Ascending aorta (tissue), 2 donors: Measurements from ENCODE around the gene ADGRV1. TPM values are rescaled to one million over a fixed set of nuclear protein-coding genes. Genes with fewer than 3 reads are reported as not detected.

ENCODE experiments used
- DNase-seq, 2 donors: peaks; one replicate each; pipeline ENCODE4 v3.0.0-alpha.2; 2019; ENCODE audit warnings: low spot score in 2 of 2
- H3K27ac ChIP-seq, 2 donors: fragments of 200-600 bp; sonication (generic); one replicate each; pipeline ENCODE4 v1.5.1; 2016 to 2017; ENCODE audit warnings: mild to moderate bottlenecking in 1 of 2
- H3K27me3 ChIP-seq: fragments of 200-600 bp; sonication (generic); one replicate; pipeline ENCODE4 v1.5.1; 2017
- H3K36me3 ChIP-seq, 2 donors: fragments of 200-600 bp; sonication (generic); one replicate each; pipeline ENCODE4 v1.5.1; 2016
- H3K4me1 ChIP-seq, 2 donors: fragments of 200-600 bp; sonication (generic); one replicate each; pipeline ENCODE4 v1.5.1; 2016 to 2017; ENCODE audit warnings: mild to moderate bottlenecking in 1 of 2
- H3K4me3 ChIP-seq, 2 donors: fragments of 200-600 bp; sonication (generic); one replicate each; pipeline ENCODE4 v1.5.1; 2016 to 2017; ENCODE audit warnings: mild to moderate bottlenecking in 1 of 2
- H3K9me3 ChIP-seq, 2 donors: fragments of 200-600 bp; sonication (generic); one replicate each; pipeline ENCODE4 v1.5.1; 2016
- intact Hi-C: fragments of 100-400 bp; cut with DNase I; formaldehyde crosslinking; loops from one replicate; pipeline ENCODE4 v1.15.1; 2023
- total RNA-seq: library from RNA; depleted of rRNA; stranded (reverse); fragments of >200 nt; gene quantifications from one replicate; pipeline ENCODE4 v1.1.0, GENCODE V29; 2016
- TF ChIP-seq, protein P1 (sequence below), 3 experiments: fragments of 200-600 bp in 2 of 3; fragments of 450-650 bp in 1 of 3; sonication (generic) in 2 of 3; IDR thresholded peaks; one replicate each; pipeline ENCODE4 v1.5.1; 2016 to 2019; ENCODE audit warnings: antibody characterized with exemption in 3 of 3, mild to moderate bottlenecking in 1 of 3, moderate library complexity in 1 of 3

The ADGRV1 gene
- total RNA-seq, 1 donor from 2014 or later: 6.9 TPM

DNA sequence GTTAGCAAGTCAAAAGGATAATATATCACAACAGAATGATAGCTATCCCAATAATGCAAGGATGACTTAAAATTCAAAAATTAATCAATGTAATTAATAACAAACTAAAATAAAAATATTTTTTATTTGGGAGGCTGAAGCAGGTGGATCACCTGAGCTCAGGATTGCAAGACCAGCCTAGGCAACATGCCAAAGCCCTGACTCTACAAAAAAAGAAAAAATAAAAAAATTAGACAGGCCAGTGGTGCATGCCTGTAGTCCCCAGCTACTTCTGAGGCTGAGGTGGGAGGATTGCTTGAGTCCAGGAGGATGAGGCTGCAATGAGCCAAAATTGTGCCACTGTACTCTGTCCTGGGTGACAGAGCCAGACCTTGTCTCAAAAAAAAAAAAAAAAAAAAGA, 399.3 kb downstream of the ADGRV1 start:
- Histone ChIP-seq H3K36me3 (no peaks in the 10 kb centered on the region), H3K9me3 (no peaks in the 10 kb centered on the region), H3K4me3 (no peak overlapping the region), H3K27ac (no peak overlapping the region), H3K27me3 (no peaks in the 10 kb centered on the region), H3K4me1 (no peaks in the 10 kb centered on the region)
- TF ChIP-seq, protein P1, sequence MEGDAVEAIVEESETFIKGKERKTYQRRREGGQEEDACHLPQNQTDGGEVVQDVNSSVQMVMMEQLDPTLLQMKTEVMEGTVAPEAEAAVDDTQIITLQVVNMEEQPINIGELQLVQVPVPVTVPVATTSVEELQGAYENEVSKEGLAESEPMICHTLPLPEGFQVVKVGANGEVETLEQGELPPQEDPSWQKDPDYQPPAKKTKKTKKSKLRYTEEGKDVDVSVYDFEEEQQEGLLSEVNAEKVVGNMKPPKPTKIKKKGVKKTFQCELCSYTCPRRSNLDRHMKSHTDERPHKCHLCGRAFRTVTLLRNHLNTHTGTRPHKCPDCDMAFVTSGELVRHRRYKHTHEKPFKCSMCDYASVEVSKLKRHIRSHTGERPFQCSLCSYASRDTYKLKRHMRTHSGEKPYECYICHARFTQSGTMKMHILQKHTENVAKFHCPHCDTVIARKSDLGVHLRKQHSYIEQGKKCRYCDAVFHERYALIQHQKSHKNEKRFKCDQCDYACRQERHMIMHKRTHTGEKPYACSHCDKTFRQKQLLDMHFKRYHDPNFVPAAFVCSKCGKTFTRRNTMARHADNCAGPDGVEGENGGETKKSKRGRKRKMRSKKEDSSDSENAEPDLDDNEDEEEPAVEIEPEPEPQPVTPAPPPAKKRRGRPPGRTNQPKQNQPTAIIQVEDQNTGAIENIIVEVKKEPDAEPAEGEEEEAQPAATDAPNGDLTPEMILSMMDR (IDR thresholded peaks at IDR 0.05): no peak
- intact Hi-C loops: no loop called here
- no peak for DNase-seq

DNA sequence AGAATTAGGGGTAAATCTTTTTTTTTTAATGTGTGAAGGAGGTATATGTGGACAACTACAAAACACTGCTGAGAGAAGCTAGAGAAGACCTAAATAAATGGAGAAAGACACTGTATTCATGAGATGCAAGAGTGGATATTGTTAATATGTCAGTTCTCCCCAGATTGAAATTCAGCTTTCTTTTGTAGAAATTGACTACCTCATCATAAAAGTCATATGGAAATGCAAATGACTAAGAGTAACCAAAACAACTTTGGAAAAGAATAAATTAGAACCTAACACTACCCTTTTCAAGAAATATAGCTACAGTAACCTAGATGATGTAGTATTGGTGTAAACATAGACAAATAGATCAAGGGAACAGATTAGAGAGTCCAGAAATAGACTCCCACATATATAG, 400.7 kb downstream of the ADGRV1 start:
- TF ChIP-seq, protein P1 (IDR thresholded peaks at IDR 0.05): no peak
- no peak overlapping the region for H3K27ac ChIP-seq
- no peaks in the 10 kb centered on the region for H3K36me3 ChIP-seq
- H3K4me3 ChIP-seq: no peak overlapping the region
- H3K9me3 ChIP-seq: no peaks in the 10 kb centered on the region
- H3K4me1 ChIP-seq: no peaks in the 10 kb centered on the region
- no peak for DNase-seq
- no peaks in the 10 kb centered on the region for H3K27me3 ChIP-seq
- intact Hi-C loops: no loop called here

DNA sequence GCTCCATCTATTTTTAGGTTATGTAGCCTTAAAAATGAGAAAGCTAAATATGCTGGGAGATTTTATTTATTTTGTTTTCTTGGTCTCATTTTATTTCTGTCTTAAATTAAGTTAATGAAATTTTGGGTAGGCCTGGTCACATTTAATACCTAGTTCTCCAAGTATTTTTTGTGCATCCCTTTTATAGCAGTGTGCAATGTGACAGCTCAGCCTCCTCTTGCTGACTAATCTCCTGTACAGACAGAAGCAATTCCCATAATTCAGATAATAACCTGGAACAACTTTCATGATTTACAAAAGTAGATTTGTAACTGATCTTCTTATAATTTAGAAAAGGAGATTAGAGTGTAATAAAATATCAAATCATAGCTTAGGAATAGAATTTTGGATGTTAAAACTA, 403.9 kb downstream of the ADGRV1 start:
- Histone ChIP-seq H3K9me3 (no peaks in the 10 kb centered on the region), H3K27ac (no peak overlapping the region), H3K4me3 (no peak overlapping the region), H3K36me3 (no peaks in the 10 kb centered on the region), H3K4me1 (no peaks in the 10 kb centered on the region), H3K27me3 (no peaks in the 10 kb centered on the region)
- TF ChIP-seq, protein P1 (IDR thresholded peaks at IDR 0.05): no peak
- intact Hi-C loops: no loop called here
- DNase-seq: no peak

DNA sequence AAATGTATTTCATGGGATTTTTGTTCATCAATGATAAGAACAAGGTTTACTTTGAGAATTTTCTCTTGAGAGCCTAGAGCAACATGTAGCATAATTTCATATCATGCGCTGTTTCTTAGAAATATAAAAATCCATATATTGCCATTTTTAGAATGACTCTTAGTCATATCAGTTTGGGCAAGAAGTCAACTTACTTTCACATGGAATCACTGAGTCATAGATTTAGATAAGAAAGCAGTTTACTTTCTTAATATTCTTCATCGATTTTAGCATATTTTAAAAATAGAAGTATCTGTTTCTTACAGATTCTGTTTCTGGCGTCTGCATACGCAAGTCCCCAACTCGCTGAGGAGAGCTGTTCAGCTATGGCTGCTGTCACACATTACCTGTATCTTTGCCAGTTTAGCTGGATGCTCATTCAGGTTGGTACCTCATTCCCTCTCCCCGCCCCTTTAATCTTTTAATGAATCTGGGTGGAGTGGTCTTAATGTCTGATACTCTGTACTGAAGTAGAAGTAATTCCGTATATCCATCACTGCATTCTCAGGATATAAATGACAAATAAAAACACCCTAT, 406.6 kb downstream of the ADGRV1 start:
- H3K27me3 ChIP-seq: no peaks in the 10 kb centered on the region

DNA sequence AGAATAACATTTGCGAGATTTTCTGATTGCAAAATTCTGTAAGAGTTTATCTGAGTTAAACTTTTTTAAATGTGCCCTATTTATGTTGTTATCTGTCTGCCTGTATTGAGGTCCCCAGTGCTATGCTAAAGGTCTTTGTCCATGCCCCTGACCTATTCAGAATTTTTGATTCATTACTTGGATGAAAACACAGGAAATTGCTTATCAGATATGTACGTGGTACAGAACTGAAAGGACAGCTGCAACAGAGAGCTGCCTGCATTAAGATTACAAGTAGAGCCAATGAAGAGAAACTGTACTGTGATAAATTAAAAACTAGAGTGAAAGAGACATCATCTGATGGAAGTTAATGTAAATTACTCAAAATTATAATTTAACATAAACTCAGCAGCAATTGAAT, 408.8 kb downstream of the ADGRV1 start:
- TF ChIP-seq, protein P1 (IDR thresholded peaks at IDR 0.05): no peak
- Histone ChIP-seq H3K4me3 (peak overlapping the region in 1 of 2 donors; percentile 13), H3K36me3 (no peaks in the 10 kb centered on the region), H3K4me1 (no peaks in the 10 kb centered on the region), H3K27me3 (no peaks in the 10 kb centered on the region), H3K9me3 (no peaks in the 10 kb centered on the region), H3K27ac (no peak overlapping the region)
- intact Hi-C loops: no loop called here
- no peak for DNase-seq

More for the DNA sequence above, 406.6 kb downstream of the ADGRV1 start:
- H3K4me3 ChIP-seq: peak overlapping the region in 1 of 2 donors; percentile 25
- H3K9me3 ChIP-seq: no peaks in the 10 kb centered on the region
- TF ChIP-seq, protein P1 (IDR thresholded peaks at IDR 0.05): no peak
- no peaks in the 10 kb centered on the region for H3K4me1 ChIP-seq
- no peaks in the 10 kb centered on the region for H3K36me3 ChIP-seq
- DNase-seq: no peak
- intact Hi-C loops: no loop called here
- no peak overlapping the region for H3K27ac ChIP-seq

DNA sequence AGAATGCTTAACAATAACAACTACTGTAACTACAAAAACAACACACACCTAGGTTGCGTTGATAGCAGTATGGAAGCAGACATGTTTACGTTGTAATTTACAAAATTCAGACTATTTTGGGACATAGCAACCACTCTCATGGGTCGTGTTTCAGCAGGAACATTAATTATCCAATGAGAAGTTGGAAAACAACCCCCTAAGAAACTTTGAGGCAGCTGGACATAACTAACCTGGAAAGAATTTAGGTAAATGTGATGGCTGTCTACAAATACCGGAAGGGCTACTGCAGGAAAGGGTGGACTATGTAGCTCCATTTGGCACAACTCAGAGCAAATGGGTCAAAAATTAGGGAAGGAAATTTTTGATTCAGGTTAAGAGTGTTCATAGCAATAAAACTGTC, 409.3 kb downstream of the ADGRV1 start:
- Histone ChIP-seq H3K9me3 (no peaks in the 10 kb centered on the region), H3K4me1 (no peaks in the 10 kb centered on the region), H3K27me3 (no peaks in the 10 kb centered on the region), H3K4me3 (peak overlapping the region in 1 of 2 donors; percentile 13), H3K36me3 (no peaks in the 10 kb centered on the region), H3K27ac (no peak overlapping the region)
- TF ChIP-seq, protein P1 (IDR thresholded peaks at IDR 0.05): no peak
- no peak for DNase-seq
- intact Hi-C loops: no loop called here
